ENCODE results near the gene LUC7L2.
A peak's percentile ranks its signal among the peaks of the same experiment; 100 is the strongest.
"Not testable (repeated sequence)": the region's sequence is repeated elsewhere in the genome, so short reads cannot be mapped to it uniquely, and the experiment has no call there.

LUC7L2 gene

GRCh38 chr7:139456511-139456910 lies 96.8 kb downstream of the LUC7L2 start:
- Histone ChIP-seq H3K4me3 (ENCODE audit: low read depth, low read length) (no peak overlapping the region), H3K27ac (no peak overlapping the region), H3K36me3 (no peaks in the 10 kb centered on the region), H3K27me3 (ENCODE audit: insufficient read depth, low read depth, severe bottlenecking) (no peaks in the 10 kb centered on the region), H3K9me3 (ENCODE audit: severe bottlenecking) (no peaks in the 10 kb centered on the region)
- no peak for DNase-seq
- no peak for TF ChIP-seq CTCF (IDR thresholded peaks at IDR 0.05; ENCODE audit: low read depth, low read length)

- DNase-seq = no peak
- no peak overlapping the region for H3K4me3 ChIP-seq (ENCODE audit: low read depth, low read length)
- no peak overlapping the region for H3K27ac ChIP-seq
- no peak for TF ChIP-seq CTCF (IDR thresholded peaks at IDR 0.05; ENCODE audit: low read depth, low read length)
- H3K36me3 ChIP-seq = no peaks in the 10 kb centered on the region
- no peaks in the 10 kb centered on the region for H3K27me3 ChIP-seq (ENCODE audit: insufficient read depth, low read depth, severe bottlenecking)
- no peaks in the 10 kb centered on the region for H3K9me3 ChIP-seq (ENCODE audit: severe bottlenecking)
Observed at GRCh38 chr7:139457153-139457946, 97.7 kb downstream of the LUC7L2 start.

- not testable (repeated sequence) for DNase-seq; H3K27ac ChIP-seq; H3K4me3 ChIP-seq (ENCODE audit: low read depth, low read length); H3K27me3 ChIP-seq (ENCODE audit: insufficient read depth, low read depth, severe bottlenecking); H3K36me3 ChIP-seq; H3K9me3 ChIP-seq (ENCODE audit: severe bottlenecking)
Observed at GRCh38 chr7:139463421-139463820, 103.7 kb downstream of the LUC7L2 start.

GRCh38 chr7:139464511-139464910 lies 104.8 kb downstream of the LUC7L2 start:
- H3K27ac ChIP-seq; H3K27me3 ChIP-seq (ENCODE audit: insufficient read depth, low read depth, severe bottlenecking): not testable (repeated sequence)

GRCh38 chr7:139465072-139465471 lies 105.4 kb downstream of the LUC7L2 start:
- H3K9me3 ChIP-seq (ENCODE audit: severe bottlenecking); H3K27ac ChIP-seq; H3K36me3 ChIP-seq; H3K27me3 ChIP-seq (ENCODE audit: insufficient read depth, low read depth, severe bottlenecking); H3K4me3 ChIP-seq (ENCODE audit: low read depth, low read length); DNase-seq: not testable (repeated sequence)

More at GRCh38 chr7:139464511-139464910, 104.8 kb downstream of the LUC7L2 start:
- not testable (repeated sequence) for DNase-seq; H3K4me3 ChIP-seq (ENCODE audit: low read depth, low read length); H3K9me3 ChIP-seq (ENCODE audit: severe bottlenecking); H3K36me3 ChIP-seq

GRCh38 chr7:139467729-139468128 lies 108.0 kb downstream of the LUC7L2 start:
- H3K36me3 ChIP-seq; DNase-seq; H3K27ac ChIP-seq; H3K4me3 ChIP-seq (ENCODE audit: low read depth, low read length); H3K9me3 ChIP-seq (ENCODE audit: severe bottlenecking); H3K27me3 ChIP-seq (ENCODE audit: insufficient read depth, low read depth, severe bottlenecking): not testable (repeated sequence)

GRCh38 chr7:139468281-139468680 lies 108.6 kb downstream of the LUC7L2 start:
- not testable (repeated sequence) for H3K27me3 ChIP-seq (ENCODE audit: insufficient read depth, low read depth, severe bottlenecking); H3K36me3 ChIP-seq; DNase-seq; H3K9me3 ChIP-seq (ENCODE audit: severe bottlenecking); H3K4me3 ChIP-seq (ENCODE audit: low read depth, low read length); H3K27ac ChIP-seq

GRCh38 chr7:139471740-139472353 lies 112.2 kb downstream of the LUC7L2 start:
- peak; percentile 66 for DNase-seq
- H3K9me3 ChIP-seq (ENCODE audit: severe bottlenecking) = peaks cover 14% of the 10 kb centered on the region
- H3K36me3 ChIP-seq = no peaks in the 10 kb centered on the region
- H3K27me3 ChIP-seq (ENCODE audit: insufficient read depth, low read depth, severe bottlenecking) = no peaks in the 10 kb centered on the region
- no peak overlapping the region for H3K4me3 ChIP-seq (ENCODE audit: low read depth, low read length)
- TF ChIP-seq CTCF (IDR thresholded peaks at IDR 0.05; ENCODE audit: low read depth, low read length) = no peak
- H3K27ac ChIP-seq = peak overlapping the region; percentile 30

Data from WERI-Rb-1 (cell line).